MM.1S (cell line): Measurements from ENCODE around the gene ENDOV.

Experiments
- DNase-seq: peaks from one replicate; pipeline ENCODE4 v3.0.0-alpha.2; 2015
- H2AFZ ChIP-seq: fragments of 300-600 bp; sonication (generic); 2 replicates; pipeline ENCODE4 v1.6.0; 2016; ENCODE audit warnings: antibody characterized with exemption, low read length
- H3F3A ChIP-seq: fragments of 300-600 bp; sonication (generic); 2 replicates; pipeline ENCODE4 v1.6.1; 2016; ENCODE audit warnings: mild to moderate bottlenecking, antibody characterized with exemption, low read length, moderate library complexity, mixed read lengths; ENCODE audit not compliant: insufficient read depth
- H3K27ac ChIP-seq: fragments of 300-600 bp; sonication (generic); 2 replicates; pipeline ENCODE4 v1.5.1; 2016; ENCODE audit warnings: mild to moderate bottlenecking, low read length
- H3K27me3 ChIP-seq: fragments of 300-600 bp; sonication (generic); replicated peaks from 2 replicates; pipeline ENCODE4 v1.6.0; 2016; ENCODE audit warnings: low read length; ENCODE audit not compliant: insufficient read depth
- H3K36me3 ChIP-seq: fragments of 300-600 bp; sonication (generic); replicated peaks from 2 replicates; pipeline ENCODE4 v1.6.1; 2016; ENCODE audit warnings: mild to moderate bottlenecking, low read length, mixed read lengths; ENCODE audit not compliant: insufficient read depth
- H3K4me1 ChIP-seq: fragments of 300-600 bp; sonication (generic); 2 replicates; pipeline ENCODE4 v1.6.1; 2016; ENCODE audit warnings: low read length, mixed read lengths
- H3K4me2 ChIP-seq: fragments of 300-600 bp; sonication (generic); 2 replicates; pipeline ENCODE4 v1.6.0; 2016; ENCODE audit warnings: low read depth, low read length
- H3K4me3 ChIP-seq: fragments of 300-600 bp; sonication (generic); 2 replicates; pipeline ENCODE4 v1.5.1; 2016; ENCODE audit warnings: low read length, mixed read lengths
- H3K79me2 ChIP-seq: fragments of 300-600 bp; sonication (generic); 2 replicates; pipeline ENCODE4 v1.6.1; 2016; ENCODE audit warnings: mixed run types, low read length, mixed read lengths
- H3K9ac ChIP-seq: fragments of 300-600 bp; sonication (generic); 2 replicates; pipeline ENCODE4 v1.6.1; 2016; ENCODE audit warnings: low read length, mixed read lengths
- H3K9me2 ChIP-seq: fragments of 300-600 bp; sonication (generic); replicated peaks from 2 replicates; pipeline ENCODE4 v1.6.1; 2016; ENCODE audit warnings: mild to moderate bottlenecking, low read length, mixed read lengths; ENCODE audit not compliant: insufficient read depth
- H3K9me3 ChIP-seq: fragments of 300-600 bp; sonication (generic); replicated peaks from 2 replicates; pipeline ENCODE4 v1.6.1; 2016; ENCODE audit warnings: mild to moderate bottlenecking, low read length, mixed read lengths; ENCODE audit not compliant: insufficient read depth
- H4K20me1 ChIP-seq: fragments of 300-600 bp; sonication (generic); 2 replicates; pipeline ENCODE4 v1.6.1; 2016; ENCODE audit warnings: mild to moderate bottlenecking, low read length, moderate library complexity, mixed read lengths; ENCODE audit not compliant: insufficient read depth
- CTCF ChIP-seq: fragments of 300-600 bp; sonication (generic); IDR thresholded peaks from 2 replicates; pipeline ENCODE4 v1.5.1; 2016; ENCODE audit warnings: antibody characterized with exemption, low read length, mixed read lengths
- EZH2 ChIP-seq: fragments of 300-600 bp; sonication (generic); optimal IDR thresholded peaks from 2 replicates; pipeline ENCODE3; 2017; ENCODE audit warnings: low read depth, mild to moderate bottlenecking, antibody characterized with exemption, low read length, mixed read lengths
- EZH2phosphoT487 ChIP-seq: fragments of 300-600 bp; sonication (generic); IDR thresholded peaks from 2 replicates; pipeline ENCODE4 v1.6.1; 2018; ENCODE audit warnings: antibody characterized with exemption, low read length

Gene ENDOV

GRCh38 chr17:80428796-80429195, 13.8 kb downstream of the ENDOV start:
- Histone ChIP-seq H3K4me3 (no peak overlapping the region), H2AFZ (no peak overlapping the region), H3K9me2 (no peaks in the 10 kb centered on the region), H3K4me2 (no peak overlapping the region), H3F3A (no peaks in the 10 kb centered on the region), H4K20me1 (no peaks in the 10 kb centered on the region), H3K4me1 (no peaks in the 10 kb centered on the region), H3K9ac (no peak overlapping the region), H3K9me3 (no peaks in the 10 kb centered on the region), H3K79me2 (no peaks in the 10 kb centered on the region), H3K27ac (no peak overlapping the region), H3K27me3 (peaks cover 84% of the 10 kb centered on the region), H3K36me3 (no peaks in the 10 kb centered on the region)
- no peak for DNase-seq
- TF ChIP-seq EZH2phosphoT487 = no peak

- Histone ChIP-seq H3K27ac (no peak overlapping the region), H3K4me3 (no peak overlapping the region), H4K20me1 (no peaks in the 10 kb centered on the region), H3K9me3 (no peaks in the 10 kb centered on the region), H2AFZ (no peak overlapping the region), H3K79me2 (no peaks in the 10 kb centered on the region), H3F3A (no peaks in the 10 kb centered on the region), H3K9ac (no peak overlapping the region), H3K4me1 (no peaks in the 10 kb centered on the region), H3K4me2 (no peak overlapping the region), H3K27me3 (peaks cover 86% of the 10 kb centered on the region), H3K36me3 (no peaks in the 10 kb centered on the region), H3K9me2 (no peaks in the 10 kb centered on the region)
- DNase-seq = no peak
- TF ChIP-seq EZH2 (no peak), CTCF (no peak), EZH2phosphoT487 (no peak)
These were observed 14.6 kb downstream of the ENDOV start for GRCh38 chr17:80429356-80430275.

GRCh38 chr17:80430446-80431245, 15.7 kb downstream of the ENDOV start:
- H3K4me3 ChIP-seq = no peak overlapping the region
- H3K27me3 ChIP-seq = peaks cover 84% of the 10 kb centered on the region
- H3K9ac ChIP-seq = no peak overlapping the region

More at GRCh38 chr17:80430446-80431245, 15.7 kb downstream of the ENDOV start:
- Histone ChIP-seq H3K36me3 (no peaks in the 10 kb centered on the region), H2AFZ (no peak overlapping the region), H4K20me1 (no peaks in the 10 kb centered on the region), H3K9me2 (no peaks in the 10 kb centered on the region), H3K4me1 (no peaks in the 10 kb centered on the region), H3K27ac (no peak overlapping the region), H3K4me2 (no peak overlapping the region), H3K79me2 (no peaks in the 10 kb centered on the region), H3F3A (no peaks in the 10 kb centered on the region), H3K9me3 (no peaks in the 10 kb centered on the region)
- no peak for DNase-seq
- TF ChIP-seq CTCF = no peak
- no peak for TF ChIP-seq EZH2
- no peak for TF ChIP-seq EZH2phosphoT487
